ENCODE data around the gene SIK3. TPM values are rescaled to one million over a fixed set of nuclear protein-coding genes. Genes with fewer than 3 reads are reported as not detected.

Gene SIK3
- total and polyA plus RNA-seq, 2 experiments from 2014 or later, result 6.1 to 33.9 TPM

DNA sequence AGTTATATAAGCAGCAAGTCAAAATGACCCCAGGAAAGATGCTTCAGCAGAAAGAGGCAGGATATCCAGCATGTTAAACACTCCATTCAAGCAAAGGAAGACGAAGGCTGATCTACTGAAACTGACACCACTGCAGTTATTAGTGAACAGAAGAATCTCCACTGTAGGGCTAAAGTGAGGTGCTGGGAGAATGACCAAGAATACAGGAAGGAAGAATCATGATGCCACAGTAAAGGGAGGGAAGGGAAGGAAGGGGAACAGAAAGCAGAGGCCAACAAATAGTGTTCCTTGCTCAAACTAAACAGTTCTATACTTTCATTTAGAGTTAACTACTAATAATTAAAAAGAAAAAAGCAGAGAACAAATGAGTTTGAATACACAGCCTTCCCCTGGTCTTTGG lies 92.5 kb downstream of the SIK3 start:
- no peak overlapping the region for H2AFZ ChIP-seq
- H3K27me3 ChIP-seq (ENCODE audit: insufficient read depth), result no peaks in the 10 kb centered on the region
- Mint-ChIP-seq H3K36me3 (ENCODE audit: low read depth) (no peaks in the 10 kb centered on the region), H3K4me1 (peaks cover 17% of the 10 kb centered on the region), H3K4me3 (no peak overlapping the region), H3K27me3 (ENCODE audit: insufficient read depth, low read depth, poor library complexity) (peaks cover 4% of the 10 kb centered on the region), H3K27ac (no peak overlapping the region), H3K9me3 (no peaks in the 10 kb centered on the region)
- no peaks in the 10 kb centered on the region for H3K36me3 ChIP-seq (ENCODE audit: insufficient read depth)
- no peak overlapping the region for H3K4me3 ChIP-seq
- peaks cover 22% of the 10 kb centered on the region for H4K20me1 ChIP-seq (replicated peaks; ENCODE audit: insufficient read depth)
- no peak overlapping the region for H3K27ac ChIP-seq (ENCODE audit: low read depth)
- no peaks in the 10 kb centered on the region for H3F3A ChIP-seq (replicated peaks; ENCODE audit: low read depth)
- H3K4me2 ChIP-seq, result no peak overlapping the region
- ATAC-seq (no peak), DNase-seq (ENCODE audit: low spot score) (no peak)
- H3K79me2 ChIP-seq (replicated peaks; ENCODE audit: insufficient read depth), result peaks cover 65% of the 10 kb centered on the region
- H3K9me2 ChIP-seq (ENCODE audit: insufficient read depth), result no peaks in the 10 kb centered on the region
- TF ChIP-seq NANOG (IDR thresholded peaks at IDR 0.05; ENCODE audit: borderline replicate concordance) (no peak), ZNF331 (CRISPR knock-in tag; IDR thresholded peaks at IDR 0.05; ENCODE audit: low read depth) (no peak), POLR2AphosphoS5 (IDR thresholded peaks at IDR 0.05; ENCODE audit: low read depth) (no peak), JUNB (IDR thresholded peaks at IDR 0.05; ENCODE audit: unreplicated experiment) (no peak), REST (IDR thresholded peaks at IDR 0.05; ENCODE audit: unreplicated experiment) (no peak), CREB1 (CRISPR knock-in tag; IDR thresholded peaks at IDR 0.05; ENCODE audit: low read depth) (no peak), ZNF114 (CRISPR knock-in tag; IDR thresholded peaks at IDR 0.05) (no peak), EZH2 (IDR thresholded peaks at IDR 0.05; ENCODE audit: low read depth, unreplicated experiment) (no peak), EZH2phosphoT487 (IDR thresholded peaks at IDR 0.05; ENCODE audit: unreplicated experiment) (no peak), ETS1 (IDR thresholded peaks at IDR 0.05) (no peak), STAT1 (IDR thresholded peaks at IDR 0.05; ENCODE audit: unreplicated experiment) (no peak)
- TF ChIP-seq, protein P1, sequence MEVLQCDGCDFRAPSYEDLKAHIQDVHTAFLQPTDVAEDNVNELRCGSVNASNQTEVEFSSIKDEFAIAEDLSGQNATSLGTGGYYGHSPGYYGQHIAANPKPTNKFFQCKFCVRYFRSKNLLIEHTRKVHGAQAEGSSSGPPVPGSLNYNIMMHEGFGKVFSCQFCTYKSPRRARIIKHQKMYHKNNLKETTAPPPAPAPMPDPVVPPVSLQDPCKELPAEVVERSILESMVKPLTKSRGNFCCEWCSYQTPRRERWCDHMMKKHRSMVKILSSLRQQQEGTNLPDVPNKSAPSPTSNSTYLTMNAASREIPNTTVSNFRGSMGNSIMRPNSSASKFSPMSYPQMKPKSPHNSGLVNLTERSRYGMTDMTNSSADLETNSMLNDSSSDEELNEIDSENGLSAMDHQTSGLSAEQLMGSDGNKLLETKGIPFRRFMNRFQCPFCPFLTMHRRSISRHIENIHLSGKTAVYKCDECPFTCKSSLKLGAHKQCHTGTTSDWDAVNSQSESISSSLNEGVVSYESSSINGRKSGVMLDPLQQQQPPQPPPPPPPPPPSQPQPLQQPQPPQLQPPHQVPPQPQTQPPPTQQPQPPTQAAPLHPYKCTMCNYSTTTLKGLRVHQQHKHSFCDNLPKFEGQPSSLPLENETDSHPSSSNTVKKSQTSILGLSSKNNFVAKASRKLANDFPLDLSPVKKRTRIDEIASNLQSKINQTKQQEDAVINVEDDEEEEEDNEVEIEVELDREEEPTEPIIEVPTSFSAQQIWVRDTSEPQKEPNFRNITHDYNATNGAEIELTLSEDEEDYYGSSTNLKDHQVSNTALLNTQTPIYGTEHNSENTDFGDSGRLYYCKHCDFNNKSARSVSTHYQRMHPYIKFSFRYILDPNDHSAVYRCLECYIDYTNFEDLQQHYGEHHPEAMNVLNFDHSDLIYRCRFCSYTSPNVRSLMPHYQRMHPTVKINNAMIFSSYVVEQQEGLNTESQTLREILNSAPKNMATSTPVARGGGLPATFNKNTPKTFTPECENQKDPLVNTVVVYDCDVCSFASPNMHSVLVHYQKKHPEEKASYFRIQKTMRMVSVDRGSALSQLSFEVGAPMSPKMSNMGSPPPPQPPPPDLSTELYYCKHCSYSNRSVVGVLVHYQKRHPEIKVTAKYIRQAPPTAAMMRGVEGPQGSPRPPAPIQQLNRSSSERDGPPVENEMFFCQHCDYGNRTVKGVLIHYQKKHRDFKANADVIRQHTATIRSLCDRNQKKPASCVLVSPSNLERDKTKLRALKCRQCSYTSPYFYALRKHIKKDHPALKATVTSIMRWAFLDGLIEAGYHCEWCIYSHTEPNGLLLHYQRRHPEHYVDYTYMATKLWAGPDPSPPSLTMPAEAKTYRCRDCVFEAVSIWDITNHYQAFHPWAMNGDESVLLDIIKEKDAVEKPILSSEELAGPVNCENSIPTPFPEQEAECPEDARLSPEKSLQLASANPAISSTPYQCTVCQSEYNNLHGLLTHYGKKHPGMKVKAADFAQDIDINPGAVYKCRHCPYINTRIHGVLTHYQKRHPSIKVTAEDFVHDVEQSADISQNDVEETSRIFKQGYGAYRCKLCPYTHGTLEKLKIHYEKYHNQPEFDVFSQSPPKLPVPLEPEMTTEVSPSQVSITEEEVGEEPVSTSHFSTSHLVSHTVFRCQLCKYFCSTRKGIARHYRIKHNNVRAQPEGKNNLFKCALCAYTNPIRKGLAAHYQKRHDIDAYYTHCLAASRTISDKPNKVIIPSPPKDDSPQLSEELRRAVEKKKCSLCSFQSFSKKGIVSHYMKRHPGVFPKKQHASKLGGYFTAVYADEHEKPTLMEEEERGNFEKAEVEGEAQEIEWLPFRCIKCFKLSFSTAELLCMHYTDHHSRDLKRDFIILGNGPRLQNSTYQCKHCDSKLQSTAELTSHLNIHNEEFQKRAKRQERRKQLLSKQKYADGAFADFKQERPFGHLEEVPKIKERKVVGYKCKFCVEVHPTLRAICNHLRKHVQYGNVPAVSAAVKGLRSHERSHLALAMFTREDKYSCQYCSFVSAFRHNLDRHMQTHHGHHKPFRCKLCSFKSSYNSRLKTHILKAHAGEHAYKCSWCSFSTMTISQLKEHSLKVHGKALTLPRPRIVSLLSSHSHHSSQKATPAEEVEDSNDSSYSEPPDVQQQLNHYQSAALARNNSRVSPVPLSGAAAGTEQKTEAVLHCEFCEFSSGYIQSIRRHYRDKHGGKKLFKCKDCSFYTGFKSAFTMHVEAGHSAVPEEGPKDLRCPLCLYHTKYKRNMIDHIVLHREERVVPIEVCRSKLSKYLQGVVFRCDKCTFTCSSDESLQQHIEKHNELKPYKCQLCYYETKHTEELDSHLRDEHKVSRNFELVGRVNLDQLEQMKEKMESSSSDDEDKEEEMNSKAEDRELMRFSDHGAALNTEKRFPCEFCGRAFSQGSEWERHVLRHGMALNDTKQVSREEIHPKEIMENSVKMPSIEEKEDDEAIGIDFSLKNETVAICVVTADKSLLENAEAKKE (CRISPR knock-in tag; IDR thresholded peaks at IDR 0.05), result no peak
- TF ChIP-seq, protein P2, sequence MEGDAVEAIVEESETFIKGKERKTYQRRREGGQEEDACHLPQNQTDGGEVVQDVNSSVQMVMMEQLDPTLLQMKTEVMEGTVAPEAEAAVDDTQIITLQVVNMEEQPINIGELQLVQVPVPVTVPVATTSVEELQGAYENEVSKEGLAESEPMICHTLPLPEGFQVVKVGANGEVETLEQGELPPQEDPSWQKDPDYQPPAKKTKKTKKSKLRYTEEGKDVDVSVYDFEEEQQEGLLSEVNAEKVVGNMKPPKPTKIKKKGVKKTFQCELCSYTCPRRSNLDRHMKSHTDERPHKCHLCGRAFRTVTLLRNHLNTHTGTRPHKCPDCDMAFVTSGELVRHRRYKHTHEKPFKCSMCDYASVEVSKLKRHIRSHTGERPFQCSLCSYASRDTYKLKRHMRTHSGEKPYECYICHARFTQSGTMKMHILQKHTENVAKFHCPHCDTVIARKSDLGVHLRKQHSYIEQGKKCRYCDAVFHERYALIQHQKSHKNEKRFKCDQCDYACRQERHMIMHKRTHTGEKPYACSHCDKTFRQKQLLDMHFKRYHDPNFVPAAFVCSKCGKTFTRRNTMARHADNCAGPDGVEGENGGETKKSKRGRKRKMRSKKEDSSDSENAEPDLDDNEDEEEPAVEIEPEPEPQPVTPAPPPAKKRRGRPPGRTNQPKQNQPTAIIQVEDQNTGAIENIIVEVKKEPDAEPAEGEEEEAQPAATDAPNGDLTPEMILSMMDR (conservative IDR thresholded peaks at IDR 0.05; ENCODE audit: low read depth in 2 of 2), result no peak
- H3K4me1 ChIP-seq (ENCODE audit: insufficient read depth), result peaks cover 11% of the 10 kb centered on the region; the same call in 1 of the 2 replicates

Data from GM23338 (cell line).